Stimulated activated CD4-positive, alpha-beta T cell treated with anti-CD3 and anti-CD28 coated beads, Interleukin-4, amount 100 ng/mL, for 24 hours (primary cell): Measurements from ENCODE around the gene JUP.

Experiments used
- DNase-seq: peaks from one replicate; pipeline ENCODE4 v3.0.0-alpha.2; 2020

Gene JUP

DNA sequence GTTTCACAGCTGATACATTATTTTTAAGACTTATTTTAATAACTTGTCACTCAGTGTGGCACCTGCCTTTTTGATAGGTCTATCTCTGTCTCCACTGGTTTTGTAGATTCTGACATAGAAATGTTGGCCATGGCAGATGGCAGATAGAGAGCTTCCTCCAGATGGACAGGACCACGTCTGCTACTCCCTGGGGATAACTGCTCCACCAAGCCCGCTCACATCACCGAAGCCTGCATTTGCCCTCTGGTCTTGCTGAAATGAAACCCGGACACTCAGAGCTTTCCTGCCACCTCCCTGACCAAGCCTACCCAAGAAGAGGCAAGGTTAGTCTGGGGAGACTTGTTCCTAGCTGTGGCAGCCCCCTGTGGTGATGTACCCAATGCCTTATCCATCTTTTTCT lies 35.6 kb downstream of the JUP start:
- DNase-seq, result no peak

DNA sequence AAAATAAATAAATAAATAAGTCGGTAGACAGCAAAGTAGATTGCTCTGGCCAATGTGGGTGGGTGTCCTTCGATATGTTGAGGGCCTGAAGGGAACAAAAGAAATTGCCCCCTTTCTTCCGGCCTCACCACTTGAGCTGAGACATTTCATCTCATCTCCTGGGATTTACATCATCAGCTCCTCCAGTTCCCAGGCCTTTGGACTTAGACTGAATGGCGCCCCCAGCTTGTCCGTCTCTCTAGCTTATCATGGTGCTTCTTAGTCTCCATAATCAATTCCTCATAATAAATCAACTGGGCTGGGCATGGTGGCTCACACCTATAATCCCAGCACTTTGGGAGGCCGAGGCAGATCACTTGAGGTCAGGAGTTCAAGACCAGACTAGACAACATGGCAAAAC lies 38.2 kb downstream of the JUP start:
- no peak for DNase-seq

DNA sequence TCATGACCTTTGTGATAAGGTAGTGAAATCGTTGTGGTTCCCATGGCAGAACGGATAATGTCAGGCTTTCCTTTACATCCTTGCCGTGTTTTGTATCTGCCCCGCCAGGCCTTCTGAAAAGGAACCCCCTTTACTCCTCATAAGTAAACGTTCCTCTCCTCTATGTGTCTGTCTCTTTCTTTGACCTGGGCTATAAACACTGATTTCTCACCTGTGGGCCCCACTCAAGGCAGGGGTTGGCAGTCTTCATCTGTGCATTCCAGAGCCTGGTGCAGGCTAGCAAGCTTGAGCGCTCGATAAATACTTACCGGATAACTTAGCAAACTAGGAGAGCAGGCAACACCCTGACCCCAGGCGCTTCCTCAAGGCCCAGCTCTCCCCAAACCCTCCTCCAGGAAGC lies 44.8 kb downstream of the JUP start:
- no peak for DNase-seq

DNA sequence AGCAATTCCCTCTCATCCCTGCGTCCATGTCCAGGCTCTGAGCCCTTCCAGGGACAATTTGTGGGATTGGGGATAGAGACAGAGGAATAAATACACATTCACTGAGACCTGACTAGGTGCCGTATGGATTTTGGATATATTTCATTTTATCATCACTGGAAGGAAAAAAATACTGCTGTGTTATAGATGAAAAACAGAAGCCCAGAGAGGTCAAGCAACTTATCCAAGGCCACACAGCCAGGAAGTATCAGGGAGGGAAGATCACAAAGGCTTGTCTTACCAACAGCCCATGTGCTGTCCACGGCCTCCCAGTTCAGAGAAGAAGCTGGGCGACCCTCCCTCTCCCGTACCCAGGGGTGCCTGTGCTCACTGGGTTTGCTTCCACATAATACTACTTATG lies 46.0 kb downstream of the JUP start:
- DNase-seq, result no peak

DNA sequence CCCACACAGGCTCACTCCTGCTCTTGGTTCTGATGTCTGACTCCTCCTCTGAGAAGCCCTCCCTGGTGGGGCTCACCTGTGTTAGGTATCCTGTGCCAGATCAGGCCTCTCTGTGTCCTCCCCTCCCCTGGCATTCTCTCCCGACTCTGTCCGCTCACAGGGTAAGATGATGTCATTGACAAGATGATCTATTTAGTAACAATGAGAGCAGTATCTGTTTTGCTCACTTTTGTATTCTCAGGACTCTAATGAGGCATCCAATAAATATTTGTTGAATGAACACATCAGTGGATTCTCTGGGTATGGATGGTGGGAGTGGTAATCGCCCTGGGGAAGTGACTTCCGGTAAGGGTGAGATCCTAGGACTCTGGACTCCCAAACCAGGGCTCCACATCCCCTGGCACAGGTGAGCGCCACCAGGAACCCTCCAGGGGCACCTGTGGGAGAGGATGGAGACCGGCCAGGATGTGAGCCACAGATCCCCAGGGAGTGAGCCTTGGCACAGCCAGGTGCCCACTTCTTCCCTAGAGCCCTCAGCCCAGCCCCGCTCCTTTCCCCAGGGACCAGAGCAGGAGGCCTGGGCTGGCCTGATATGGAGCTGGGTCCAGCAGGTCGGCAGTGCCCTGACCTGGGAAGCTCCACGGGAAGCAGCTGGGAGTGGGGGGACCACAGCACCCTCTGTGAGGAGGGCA lies 46.7 kb downstream of the JUP start:
- DNase-seq, result no peak

DNA sequence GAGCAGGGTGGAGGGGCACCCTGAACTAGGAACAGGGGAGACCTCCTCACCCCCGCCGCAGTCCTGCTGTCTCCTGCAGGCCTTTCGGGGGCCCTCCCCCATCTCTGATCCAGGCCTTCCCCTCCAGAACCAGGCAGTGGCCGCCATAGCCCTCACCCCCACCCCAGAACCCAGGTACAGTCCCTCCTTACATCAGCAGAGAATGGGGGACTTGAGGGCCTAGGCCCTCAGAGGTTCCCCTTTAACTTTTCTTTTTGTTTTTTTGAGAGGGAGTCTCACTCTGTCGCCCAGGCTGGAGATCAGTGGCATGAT lies 47.8 kb downstream of the JUP start:
- no peak for DNase-seq

DNA sequence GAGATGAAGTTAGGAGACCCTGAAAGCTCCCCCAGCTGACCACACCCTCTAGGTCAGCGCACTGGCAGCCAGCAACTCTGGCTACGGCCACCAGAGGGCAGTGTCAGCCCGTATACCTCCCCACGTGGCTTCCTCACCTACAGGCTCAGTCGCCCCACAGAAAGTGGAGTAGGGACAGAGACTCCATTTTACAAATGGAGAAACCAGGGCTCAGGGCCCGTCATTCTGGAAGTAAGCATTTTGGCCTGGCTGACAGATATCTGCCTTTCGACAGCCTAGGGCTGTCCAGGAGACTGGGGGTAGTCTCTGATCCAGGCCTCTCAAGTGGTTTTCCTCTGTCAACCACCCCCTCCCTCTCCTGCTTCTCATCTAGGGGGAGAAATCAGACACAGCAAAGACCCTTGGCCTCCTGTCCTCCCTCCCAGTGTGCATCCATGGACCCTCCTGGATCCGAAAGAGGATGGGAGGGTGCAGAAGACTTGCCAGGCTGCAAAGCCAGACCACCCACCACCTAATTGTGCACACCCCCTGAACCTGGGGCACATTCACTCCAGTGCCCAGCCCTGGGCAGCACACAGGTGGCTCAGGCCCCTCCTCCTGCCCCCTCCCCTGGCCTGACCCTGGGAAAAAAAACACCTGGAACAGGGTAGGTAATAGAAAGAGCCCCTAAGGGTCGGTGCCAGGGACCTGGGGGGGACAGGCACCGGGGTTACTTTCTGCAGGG lies 48.3 kb downstream of the JUP start:
- peak; percentile 84 for DNase-seq

DNA sequence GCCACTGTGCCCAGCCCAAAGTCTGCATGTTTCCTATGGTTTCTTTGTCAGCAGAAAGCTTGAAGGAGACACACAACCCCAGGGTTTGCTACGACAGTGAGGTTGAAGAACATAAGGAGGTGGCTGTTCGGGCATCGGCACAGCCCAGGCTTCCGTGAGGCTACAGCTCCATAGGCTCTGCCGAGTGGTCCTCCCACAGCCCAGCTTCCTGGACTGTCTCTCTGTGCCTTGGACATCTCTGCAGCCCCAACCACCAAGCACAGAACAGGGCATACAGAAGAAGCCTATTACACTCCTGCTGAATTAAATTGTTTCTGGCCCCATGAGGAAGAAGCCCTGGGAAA lies 48.9 kb downstream of the JUP start:
- DNase-seq, result no peak

DNA sequence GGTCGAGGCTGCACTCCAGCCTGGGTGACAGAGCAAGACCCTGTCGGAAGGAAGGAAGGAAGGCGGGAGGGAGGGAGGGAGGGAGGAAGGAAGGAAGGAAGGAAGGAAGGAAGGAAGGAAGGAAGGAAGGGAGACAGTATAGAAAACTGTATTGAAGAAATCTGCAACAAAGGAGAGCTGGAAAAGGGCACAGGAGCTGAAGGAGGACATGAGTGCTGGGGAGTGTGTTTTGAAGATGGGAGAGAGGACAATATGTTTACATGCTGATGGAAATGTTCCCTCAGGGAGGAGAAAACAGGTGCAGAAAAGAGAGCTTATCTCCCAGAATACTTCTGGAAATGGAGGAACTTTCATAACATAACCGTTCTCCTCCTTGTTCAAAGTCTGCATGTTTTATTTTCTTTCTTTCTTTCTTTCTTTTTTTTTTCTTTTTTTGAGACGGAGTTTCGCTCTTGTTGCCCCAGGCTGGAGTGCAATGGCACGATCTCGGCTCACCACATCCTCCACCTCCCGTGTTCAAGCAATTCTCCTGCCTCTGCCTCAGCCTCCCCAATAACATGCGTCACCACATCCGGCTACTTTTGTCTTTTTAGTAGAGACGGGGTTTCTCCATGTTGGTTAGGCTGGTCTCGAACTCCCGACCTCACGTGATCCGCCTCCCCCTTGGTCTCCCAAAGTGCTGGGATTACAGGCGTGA lies 49.4 kb downstream of the JUP start:
- DNase-seq, result no peak

DNA sequence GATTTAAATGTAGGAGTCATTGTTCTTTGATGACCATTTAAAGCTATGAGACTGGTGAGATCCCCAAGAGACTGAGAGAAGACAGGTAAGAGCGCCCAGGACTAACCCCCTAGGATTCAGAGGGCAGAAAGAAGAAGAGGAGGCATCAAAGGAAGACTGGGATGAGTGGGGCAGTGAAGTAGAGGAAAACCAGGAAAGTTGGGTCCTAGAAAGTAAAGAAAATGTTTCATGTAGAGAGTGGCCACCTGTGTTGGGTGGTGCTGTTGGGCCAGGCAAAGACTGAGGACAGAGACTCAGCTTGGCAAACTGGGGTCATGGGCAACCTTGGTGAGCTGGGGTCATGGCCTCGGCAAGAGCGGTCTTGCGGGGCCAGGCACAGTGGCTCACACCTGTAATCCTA lies 50.8 kb downstream of the JUP start:
- DNase-seq, result no peak

DNA sequence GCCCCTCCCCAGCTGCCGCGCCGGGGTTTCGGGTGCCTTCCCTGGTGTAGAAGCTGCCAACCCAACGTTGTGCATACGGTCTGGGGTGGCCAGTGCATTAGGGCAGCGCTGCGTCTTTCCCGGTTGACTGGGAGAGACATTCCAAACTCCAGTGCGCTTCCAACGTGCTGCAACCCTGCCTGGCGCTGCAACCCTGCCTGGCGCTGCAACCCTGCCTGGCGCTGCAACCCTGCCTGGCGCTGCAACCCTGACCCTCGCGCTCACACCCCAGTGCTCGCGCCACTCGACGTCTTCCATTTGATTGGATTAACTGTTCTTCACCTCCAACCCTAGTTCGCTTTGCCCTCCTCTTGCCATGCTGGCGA lies 51.6 kb downstream of the JUP start:
- DNase-seq, result no peak

DNA sequence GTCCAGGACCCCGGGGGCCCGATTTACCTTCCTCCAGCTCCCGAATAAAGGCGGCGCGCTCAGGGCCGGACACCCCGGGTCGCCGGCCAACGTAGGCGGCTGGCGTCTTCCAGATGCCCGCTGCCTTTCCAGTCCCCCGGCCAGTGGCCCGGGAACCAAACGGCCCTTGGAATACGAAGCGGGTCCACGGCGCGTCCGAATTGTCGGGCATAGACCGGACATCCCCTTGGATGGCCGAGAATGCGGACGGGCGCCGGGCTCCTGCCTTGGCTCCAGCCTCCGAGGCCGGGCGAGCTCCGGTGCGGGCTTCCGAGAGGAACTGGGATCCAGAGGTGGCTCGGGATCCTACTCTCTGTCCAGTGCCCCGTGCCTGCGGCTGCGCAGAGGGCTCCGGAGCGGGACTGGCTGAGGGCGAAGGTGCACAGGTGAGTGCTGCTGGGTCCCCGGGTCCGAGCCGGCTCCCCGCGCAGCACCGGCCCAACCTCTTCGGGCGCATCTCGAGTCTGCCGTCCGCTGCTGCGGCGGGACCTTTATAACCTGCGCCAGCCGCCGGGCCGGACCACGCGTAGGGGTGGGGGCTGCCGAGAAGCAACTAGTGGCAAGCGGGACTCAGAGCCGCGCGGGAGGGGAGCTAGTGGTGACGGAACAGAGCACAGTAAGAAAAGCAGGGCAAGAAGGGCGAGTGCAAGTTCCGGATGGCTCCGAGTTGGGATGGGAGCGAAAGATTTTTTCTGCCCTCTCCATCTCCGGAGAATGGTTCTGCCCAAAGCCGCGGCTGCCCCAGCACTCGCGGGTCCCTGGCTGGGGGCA lies 52.2 kb downstream of the JUP start, which contains the start of gene HAP1:
Gene HAP1 (minus strand): TSS at position 505 of the 810 bp plus-strand sequence. CDS start 9 bp downstream, at position 496.
- no peak for DNase-seq

DNA sequence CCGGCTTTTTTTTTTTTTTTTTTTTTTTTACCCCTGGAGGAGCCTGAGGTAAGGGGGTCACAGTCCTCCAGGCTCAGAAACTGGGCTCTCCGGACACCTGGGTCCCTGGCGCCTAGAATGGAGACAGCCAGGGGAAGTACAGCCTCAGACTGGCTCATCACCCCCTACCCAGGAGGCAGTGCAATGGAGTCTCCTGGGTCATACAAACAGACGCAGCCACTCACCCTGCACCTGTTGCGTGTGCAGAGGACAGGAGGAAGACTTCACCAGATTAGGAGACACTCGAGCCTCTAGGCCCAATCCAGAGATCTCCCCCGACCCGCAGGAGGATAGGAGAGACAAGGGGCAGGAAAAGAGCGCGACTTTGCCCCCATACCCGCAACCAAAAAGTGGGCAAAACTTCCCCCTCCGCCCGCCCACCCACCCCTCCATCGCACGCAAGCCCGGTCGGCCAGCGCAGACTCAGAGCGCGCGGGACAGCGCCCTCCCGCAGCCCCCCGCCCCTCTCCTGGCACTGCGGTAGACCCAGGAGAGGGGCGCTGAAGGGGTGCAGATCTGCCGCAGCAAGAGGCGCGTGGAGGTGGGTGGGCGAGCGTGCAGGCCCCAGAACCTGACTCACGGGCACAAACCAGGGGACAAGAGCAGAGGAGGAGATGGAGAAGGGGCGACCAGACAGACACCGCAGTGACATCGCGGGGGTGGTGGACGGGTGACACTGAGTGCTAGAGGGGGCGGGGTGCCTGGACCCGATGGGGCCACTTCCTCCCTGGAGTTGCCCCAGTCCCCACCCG lies 53.0 kb downstream of the JUP start:
- DNase-seq, result no peak

DNA sequence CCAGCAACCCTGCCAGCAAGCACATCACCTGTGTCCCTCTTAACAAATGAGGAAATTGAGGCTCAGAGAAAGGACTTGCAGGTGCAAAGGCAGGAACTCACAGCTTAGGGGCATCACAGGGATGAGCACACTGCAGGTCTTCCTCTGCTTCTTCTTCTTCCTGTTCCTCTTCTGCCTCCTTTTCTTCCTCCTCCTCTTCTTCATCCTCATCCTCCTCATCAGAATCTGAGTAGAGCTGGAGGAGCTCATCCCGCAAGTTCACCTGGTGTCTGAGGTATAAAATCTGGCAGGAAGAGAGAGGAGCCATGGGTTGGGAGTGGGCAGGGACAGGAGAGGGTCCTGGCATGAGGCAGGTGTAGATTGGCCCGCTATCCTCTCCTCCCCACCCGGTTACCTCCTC lies 54.7 kb downstream of the JUP start:
- DNase-seq, result no peak

DNA sequence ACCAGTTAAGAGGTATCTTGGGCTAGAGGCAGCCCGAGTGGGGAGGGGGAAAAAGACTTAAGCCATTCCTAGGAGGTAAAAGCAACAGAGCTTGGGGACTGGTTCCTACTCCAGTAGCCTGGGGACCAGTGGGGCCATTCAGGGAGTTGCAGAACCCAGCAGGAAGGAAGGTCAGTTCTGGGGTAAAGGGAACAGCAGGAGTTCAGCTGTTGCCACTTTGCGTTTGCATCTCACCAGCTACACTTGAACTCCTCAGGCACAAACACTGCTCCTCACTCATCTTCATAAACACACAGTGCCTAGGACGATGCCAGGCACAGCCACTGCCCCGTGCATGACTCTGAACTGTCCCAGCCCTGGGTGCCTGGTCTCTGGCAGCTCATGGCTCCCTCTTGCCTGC lies 56.0 kb downstream of the JUP start:
- DNase-seq, result no peak

DNA sequence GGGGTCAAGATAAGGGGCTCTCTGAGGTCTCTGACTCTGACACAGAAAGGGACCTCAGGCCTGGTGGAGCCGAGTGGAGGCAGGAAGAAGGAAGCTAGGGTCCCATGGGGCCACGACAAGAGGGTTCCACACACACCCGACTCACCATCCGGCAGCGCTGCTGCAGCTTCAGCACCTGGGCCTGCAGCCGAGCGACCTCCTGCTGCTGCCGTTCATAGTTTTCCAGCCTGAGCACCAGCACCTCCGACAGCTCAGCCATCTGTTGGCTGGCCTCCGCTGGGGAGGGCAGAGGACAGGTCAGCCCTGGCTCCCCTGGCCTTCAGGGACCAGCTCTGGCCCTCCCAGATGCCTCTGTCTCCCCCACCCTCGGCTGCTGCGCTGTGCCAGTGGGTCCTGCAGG lies 58.5 kb downstream of the JUP start:
- no peak for DNase-seq

DNA sequence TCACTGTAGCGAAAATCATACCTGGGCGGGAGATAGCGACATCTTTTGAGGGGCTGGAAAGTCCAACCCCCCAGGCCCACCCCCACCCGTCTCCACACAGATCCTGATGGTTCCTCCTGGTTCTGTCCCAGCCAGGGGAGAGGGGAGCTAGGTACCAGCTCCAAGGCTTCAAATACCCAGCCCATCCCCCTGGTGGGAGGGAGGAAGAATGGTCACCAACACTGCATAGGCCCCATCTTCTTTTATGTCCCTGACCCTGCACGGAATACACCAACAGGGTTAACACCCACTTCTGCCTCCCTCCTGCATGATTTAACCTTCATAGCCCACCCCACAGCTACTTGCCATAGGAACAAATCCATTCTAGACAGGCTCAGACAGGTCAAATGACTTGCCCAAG lies 61.4 kb downstream of the JUP start:
- DNase-seq, result no peak

DNA sequence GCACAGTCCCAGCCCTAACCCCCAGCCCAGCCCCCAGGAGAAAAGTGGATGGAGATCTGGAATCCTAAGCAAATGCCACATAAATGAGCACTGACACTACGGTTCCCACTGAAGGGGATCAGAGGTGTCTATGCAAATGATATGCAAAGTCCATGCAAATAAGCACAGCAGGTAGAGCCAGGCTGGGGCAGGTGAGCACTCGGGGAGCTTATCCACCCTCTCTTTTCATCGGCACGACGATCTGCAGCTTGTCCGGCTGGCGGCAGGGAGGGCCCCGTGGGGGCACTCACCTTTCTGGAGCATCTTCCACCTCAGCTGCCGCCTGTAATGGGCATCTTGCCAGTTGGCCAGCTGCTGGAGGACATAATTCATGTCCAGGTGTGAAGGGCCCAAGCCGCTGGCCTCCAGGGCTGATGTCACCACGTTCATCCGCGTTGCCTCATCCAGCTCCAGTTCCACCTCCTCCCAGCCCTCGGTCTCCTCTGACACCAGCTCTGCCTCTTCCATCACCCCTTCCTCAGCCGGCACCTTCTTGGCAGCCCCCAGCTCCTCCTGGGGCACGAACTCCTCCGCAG lies 61.9 kb downstream of the JUP start:
- DNase-seq, result no peak

DNA sequence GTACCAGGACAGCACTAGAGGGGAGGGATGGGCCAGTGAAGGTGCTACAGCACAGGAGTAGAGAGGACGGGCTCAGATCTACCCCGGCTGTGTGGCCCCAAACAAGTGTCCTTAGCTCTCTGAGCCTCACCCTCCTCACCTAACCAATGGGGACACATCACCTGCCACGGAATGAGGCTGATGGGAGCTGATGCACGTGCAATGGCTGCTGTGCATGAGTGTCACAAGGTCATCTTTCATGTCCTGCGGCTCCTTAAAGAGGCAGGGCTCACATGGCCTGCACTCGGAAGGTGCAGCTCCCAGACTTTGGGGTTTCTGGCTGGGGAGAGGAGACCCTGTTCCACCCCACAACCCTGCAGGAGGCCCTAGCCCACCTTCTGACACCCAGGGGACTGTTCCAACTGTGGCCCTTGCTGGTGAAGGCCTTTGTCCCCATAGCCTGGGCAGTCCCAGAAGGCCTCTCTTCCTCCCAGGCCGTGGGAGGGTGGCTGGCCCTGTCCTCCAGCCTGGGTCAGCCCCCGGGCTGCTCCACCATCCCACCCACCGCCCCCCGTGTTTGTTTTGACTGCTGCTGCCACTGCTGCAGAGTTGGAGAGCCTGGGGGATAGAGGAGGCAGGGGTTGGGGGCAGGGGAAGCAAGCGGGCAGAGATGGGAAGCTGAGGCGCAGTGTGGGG lies 62.6 kb downstream of the JUP start:
- DNase-seq, result no peak

DNA sequence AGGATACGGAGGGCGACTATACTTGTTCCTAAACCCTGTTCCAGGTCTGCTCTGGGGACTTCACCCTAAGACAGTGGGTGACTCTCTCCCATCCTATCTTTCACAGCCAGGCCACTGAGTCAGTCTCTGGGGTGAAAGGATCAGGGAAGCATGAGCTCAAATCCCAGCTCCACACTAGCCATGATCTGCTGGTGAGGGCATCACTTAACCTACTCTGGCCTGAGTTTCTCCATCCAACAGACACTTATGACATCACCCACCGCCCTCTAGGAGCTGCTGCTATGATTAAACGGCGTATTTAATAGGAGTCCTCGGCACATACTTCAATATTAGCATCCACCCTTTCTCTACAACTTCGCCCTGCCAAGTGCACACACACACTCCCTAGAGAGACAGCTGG lies 64.3 kb downstream of the JUP start:
- no peak for DNase-seq

DNA sequence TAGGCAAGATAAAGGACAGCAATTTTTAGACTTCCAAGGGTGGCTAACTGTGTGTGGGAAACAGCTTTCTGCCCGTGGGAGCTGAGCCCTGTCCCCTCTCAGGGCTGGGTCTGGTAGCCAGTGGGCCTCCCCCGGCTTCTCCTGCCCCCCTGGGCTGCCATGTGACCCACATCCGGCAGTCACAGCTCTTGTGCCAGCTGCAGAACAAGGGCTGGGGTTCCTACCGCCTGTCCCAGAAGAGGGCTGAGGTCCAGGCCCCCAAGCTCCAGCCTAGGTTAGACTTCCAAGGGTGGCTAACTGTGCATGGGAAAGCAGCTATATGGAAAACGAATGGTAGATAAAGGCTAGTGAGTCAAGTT lies 68.2 kb downstream of the JUP start:
- DNase-seq, result no peak
